ENCODE measurements around the gene AHSP.

DNA sequence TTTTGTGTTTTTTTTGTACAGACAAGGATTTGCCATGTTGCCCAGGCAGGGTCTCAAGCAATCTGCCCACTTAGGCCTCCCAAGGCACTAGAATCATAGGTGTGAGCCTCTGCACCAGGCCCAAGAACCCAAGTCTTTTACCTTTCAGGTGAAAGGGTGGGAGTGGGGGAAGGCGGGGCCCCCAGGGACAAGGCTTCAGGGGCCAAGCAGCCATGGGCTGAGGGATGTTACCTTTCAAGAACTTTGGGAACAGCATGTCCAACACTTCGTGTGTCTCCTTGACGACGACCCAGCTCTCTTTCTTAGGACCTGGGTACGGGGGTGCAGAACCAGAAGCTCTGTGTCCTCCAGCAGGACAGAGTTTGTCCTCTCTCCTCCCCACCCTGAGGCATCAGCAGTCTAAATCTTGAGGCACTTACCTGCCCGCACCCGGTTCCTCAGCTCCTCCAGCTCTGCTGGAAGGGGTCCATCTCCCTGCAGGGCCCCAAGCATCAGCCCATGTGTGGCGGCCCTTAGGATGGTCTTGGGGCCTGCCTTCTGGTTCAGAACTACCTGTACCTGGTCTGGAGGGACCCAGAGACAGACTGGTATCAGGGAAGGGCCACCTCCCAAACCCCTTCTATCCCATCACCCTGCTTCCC lies 35.8 kb upstream of the AHSP start:
- no peak for TF ChIP-seq EZH2 (IDR thresholded peaks at IDR 0.05; ENCODE audit: borderline replicate concordance, insufficient read depth, low read depth, low read length, poor library complexity, severe bottlenecking)
- TF ChIP-seq, protein P1, sequence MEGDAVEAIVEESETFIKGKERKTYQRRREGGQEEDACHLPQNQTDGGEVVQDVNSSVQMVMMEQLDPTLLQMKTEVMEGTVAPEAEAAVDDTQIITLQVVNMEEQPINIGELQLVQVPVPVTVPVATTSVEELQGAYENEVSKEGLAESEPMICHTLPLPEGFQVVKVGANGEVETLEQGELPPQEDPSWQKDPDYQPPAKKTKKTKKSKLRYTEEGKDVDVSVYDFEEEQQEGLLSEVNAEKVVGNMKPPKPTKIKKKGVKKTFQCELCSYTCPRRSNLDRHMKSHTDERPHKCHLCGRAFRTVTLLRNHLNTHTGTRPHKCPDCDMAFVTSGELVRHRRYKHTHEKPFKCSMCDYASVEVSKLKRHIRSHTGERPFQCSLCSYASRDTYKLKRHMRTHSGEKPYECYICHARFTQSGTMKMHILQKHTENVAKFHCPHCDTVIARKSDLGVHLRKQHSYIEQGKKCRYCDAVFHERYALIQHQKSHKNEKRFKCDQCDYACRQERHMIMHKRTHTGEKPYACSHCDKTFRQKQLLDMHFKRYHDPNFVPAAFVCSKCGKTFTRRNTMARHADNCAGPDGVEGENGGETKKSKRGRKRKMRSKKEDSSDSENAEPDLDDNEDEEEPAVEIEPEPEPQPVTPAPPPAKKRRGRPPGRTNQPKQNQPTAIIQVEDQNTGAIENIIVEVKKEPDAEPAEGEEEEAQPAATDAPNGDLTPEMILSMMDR (IDR thresholded peaks at IDR 0.05), result no peak

Measured in B cell (primary cell).